Embryonic facial prominence (tissue), 1 donor: ENCODE results near the gene ZNF354C.

Experiments
- DNase-seq: peaks from one replicate; pipeline ENCODE4 v3.0.0-alpha.2; 2016; ENCODE audit errors: extremely low spot score

Gene ZNF354C

GRCh38 chr5:179113945-179114641 is 53.9 kb downstream of the ZNF354C start:
- DNase-seq, result no peak

GRCh38 chr5:179114756-179115155 is 54.6 kb downstream of the ZNF354C start:
- DNase-seq, result no peak

GRCh38 chr5:179115307-179115706 is 55.1 kb downstream of the ZNF354C start:
- DNase-seq, result no peak

- no peak for DNase-seq
Observed at GRCh38 chr5:179115845-179116524, 55.8 kb downstream of the ZNF354C start.

- no peak for DNase-seq
Observed at GRCh38 chr5:179118338-179118737, 58.2 kb downstream of the ZNF354C start.

- DNase-seq, result no peak
Observed at GRCh38 chr5:179118756-179119414, 58.7 kb downstream of the ZNF354C start.

GRCh38 chr5:179119415-179120170 is 59.4 kb downstream of the ZNF354C start:
- no peak for DNase-seq

GRCh38 chr5:179120421-179120861 is 60.3 kb downstream of the ZNF354C start:
- no peak for DNase-seq

- no peak for DNase-seq
Observed at GRCh38 chr5:179120951-179121666, 60.9 kb downstream of the ZNF354C start.

GRCh38 chr5:179121667-179122111 is 61.5 kb downstream of the ZNF354C start:
- DNase-seq, result no peak

- no peak for DNase-seq
Observed at GRCh38 chr5:179122411-179123108, 62.4 kb downstream of the ZNF354C start.

GRCh38 chr5:179123109-179123426 is 62.9 kb downstream of the ZNF354C start:
- no peak for DNase-seq

- no peak for DNase-seq
Observed at GRCh38 chr5:179123491-179124272, 63.5 kb downstream of the ZNF354C start.

GRCh38 chr5:179124273-179124852 is 64.2 kb downstream of the ZNF354C start:
- no peak for DNase-seq

GRCh38 chr5:179124853-179125788 is 64.9 kb downstream of the ZNF354C start:
- DNase-seq, result no peak

GRCh38 chr5:179125789-179126505 is 65.8 kb downstream of the ZNF354C start:
- DNase-seq, result no peak

GRCh38 chr5:179126506-179126991 is 66.4 kb downstream of the ZNF354C start:
- no peak for DNase-seq
